ENCODE results near the gene ENPP7.

Gene ENPP7

GRCh38 chr17:79714176-79715097, 16.3 kb upstream of the ENPP7 start:
- no peak for TF ChIP-seq TAF1 (IDR thresholded peaks at IDR 0.05; ENCODE audit: low read depth, low read length)
- DNase-seq (ENCODE audit: insufficient read length, low spot score) (no peak), FAIRE-seq (no peak)

GRCh38 chr17:79715098-79715942, 15.4 kb upstream of the ENPP7 start:
- FAIRE-seq = no peak

GRCh38 chr17:79715943-79716797, 14.6 kb upstream of the ENPP7 start:
- TF ChIP-seq SPI1 (IDR thresholded peaks at IDR 0.05; ENCODE audit: low read depth, low read length) (no peak), POLR2A (IDR thresholded peaks at IDR 0.05; ENCODE audit: low read depth, low read length) (no peak), POLR2AphosphoS5 (IDR thresholded peaks at IDR 0.05; ENCODE audit: low read depth, low read length) (no peak), TAF1 (IDR thresholded peaks at IDR 0.05; ENCODE audit: low read depth, low read length) (no peak), PAX5 (IDR thresholded peaks at IDR 0.05; ENCODE audit: insufficient read depth, low read length, severe bottlenecking) (no peak), POU2F2 (IDR thresholded peaks at IDR 0.05; ENCODE audit: low read depth, low read length) (no peak)
- FAIRE-seq (no peak), DNase-seq (ENCODE audit: insufficient read length, low spot score) (no peak)

More at GRCh38 chr17:79715098-79715942, 15.4 kb upstream of the ENPP7 start:
- no peak for TF ChIP-seq POU2F2 (IDR thresholded peaks at IDR 0.05; ENCODE audit: low read depth, low read length)
- no peak for TF ChIP-seq TAF1 (IDR thresholded peaks at IDR 0.05; ENCODE audit: low read depth, low read length)
- no peak for TF ChIP-seq POLR2A (IDR thresholded peaks at IDR 0.05; ENCODE audit: low read depth, low read length)
- no peak for TF ChIP-seq POLR2AphosphoS5 (IDR thresholded peaks at IDR 0.05; ENCODE audit: low read depth, low read length)
- TF ChIP-seq SPI1 (IDR thresholded peaks at IDR 0.05; ENCODE audit: low read depth, low read length) = no peak
- no peak for TF ChIP-seq PAX5 (IDR thresholded peaks at IDR 0.05; ENCODE audit: insufficient read depth, low read length, severe bottlenecking)
- DNase-seq (ENCODE audit: insufficient read length, low spot score) = no peak

GRCh38 chr17:79720705-79721292, 9.9 kb upstream of the ENPP7 start:
- TF ChIP-seq TAF1 (IDR thresholded peaks at IDR 0.05; ENCODE audit: low read depth, low read length) (no peak), POU2F2 (IDR thresholded peaks at IDR 0.05; ENCODE audit: low read depth, low read length) (no peak), POLR2A (IDR thresholded peaks at IDR 0.05; ENCODE audit: low read depth, low read length) (no peak), POLR2AphosphoS5 (IDR thresholded peaks at IDR 0.05; ENCODE audit: low read depth, low read length) (no peak), PAX5 (IDR thresholded peaks at IDR 0.05; ENCODE audit: insufficient read depth, low read length, severe bottlenecking) (no peak), SPI1 (IDR thresholded peaks at IDR 0.05; ENCODE audit: low read depth, low read length) (no peak)
- DNase-seq (ENCODE audit: insufficient read length, low spot score) (no peak), FAIRE-seq (no peak)

GRCh38 chr17:79721993-79722671, 8.6 kb upstream of the ENPP7 start:
- no peak for TF ChIP-seq POLR2A (IDR thresholded peaks at IDR 0.05; ENCODE audit: low read depth, low read length)
- no peak for TF ChIP-seq POU2F2 (IDR thresholded peaks at IDR 0.05; ENCODE audit: low read depth, low read length)
- TF ChIP-seq PAX5 (IDR thresholded peaks at IDR 0.05; ENCODE audit: insufficient read depth, low read length, severe bottlenecking) = no peak
- TF ChIP-seq TAF1 (IDR thresholded peaks at IDR 0.05; ENCODE audit: low read depth, low read length) = no peak
- no peak for TF ChIP-seq SPI1 (IDR thresholded peaks at IDR 0.05; ENCODE audit: low read depth, low read length)
- no peak for TF ChIP-seq POLR2AphosphoS5 (IDR thresholded peaks at IDR 0.05; ENCODE audit: low read depth, low read length)
- DNase-seq (ENCODE audit: insufficient read length, low spot score) = no peak
- no peak for FAIRE-seq

GRCh38 chr17:79722787-79723186, 8.0 kb upstream of the ENPP7 start:
- TF ChIP-seq POLR2A (IDR thresholded peaks at IDR 0.05; ENCODE audit: low read depth, low read length) = no peak
- TF ChIP-seq SPI1 (IDR thresholded peaks at IDR 0.05; ENCODE audit: low read depth, low read length) = no peak
- TF ChIP-seq TAF1 (IDR thresholded peaks at IDR 0.05; ENCODE audit: low read depth, low read length) = no peak
- no peak for TF ChIP-seq PAX5 (IDR thresholded peaks at IDR 0.05; ENCODE audit: insufficient read depth, low read length, severe bottlenecking)
- no peak for TF ChIP-seq POLR2AphosphoS5 (IDR thresholded peaks at IDR 0.05; ENCODE audit: low read depth, low read length)
- TF ChIP-seq POU2F2 (IDR thresholded peaks at IDR 0.05; ENCODE audit: low read depth, low read length) = no peak
- no peak for DNase-seq (ENCODE audit: insufficient read length, low spot score)
- no peak for FAIRE-seq

GRCh38 chr17:79728169-79728907, 2.4 kb upstream of the ENPP7 start:
- no peak for TF ChIP-seq POU2F2 (IDR thresholded peaks at IDR 0.05; ENCODE audit: low read depth, low read length)
- no peak for TF ChIP-seq SPI1 (IDR thresholded peaks at IDR 0.05; ENCODE audit: low read depth, low read length)
- no peak for TF ChIP-seq PAX5 (IDR thresholded peaks at IDR 0.05; ENCODE audit: insufficient read depth, low read length, severe bottlenecking)
- TF ChIP-seq POLR2A (IDR thresholded peaks at IDR 0.05; ENCODE audit: low read depth, low read length) = no peak
- TF ChIP-seq TAF1 (IDR thresholded peaks at IDR 0.05; ENCODE audit: low read depth, low read length) = no peak
- no peak for TF ChIP-seq POLR2AphosphoS5 (IDR thresholded peaks at IDR 0.05; ENCODE audit: low read depth, low read length)
- DNase-seq (ENCODE audit: insufficient read length, low spot score) (peak; percentile 95), FAIRE-seq (peak; percentile 99)

Data from GM12891 (cell line).